Measurements from ENCODE around the gene DPP7.

DNA sequence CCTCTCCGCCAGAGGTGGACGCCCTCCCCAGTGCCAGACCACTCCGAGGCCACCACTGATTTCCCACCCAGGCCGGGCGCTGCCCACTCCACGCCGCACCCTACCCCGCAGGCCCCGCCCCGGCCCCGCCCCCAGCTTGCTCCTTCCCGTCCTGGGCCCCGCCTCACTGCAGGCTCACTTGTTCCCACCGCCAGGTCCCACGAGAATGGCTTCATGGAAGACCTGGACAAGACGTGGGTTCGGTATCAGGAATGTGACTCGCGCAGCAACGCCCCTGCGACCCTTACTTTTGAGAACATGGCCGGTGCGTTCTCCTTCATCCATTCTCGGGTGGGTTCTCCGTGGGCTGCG is 48.8 kb upstream of the DPP7 start:
- TF ChIP-seq CTCF (IDR thresholded peaks at IDR 0.05) = no peak
- no peak for TF ChIP-seq POLR2A (IDR thresholded peaks at IDR 0.05)

Data from vagina (tissue), 2 donors.